Mesendoderm (in vitro differentiated cells): Measurements from ENCODE around the gene CD302.

Source experiments
- DNase-seq: peaks from one replicate; pipeline ENCODE4 v3.0.0; 2013
- H2AK5ac ChIP-seq: 2 replicates; pipeline ENCODE4 v1.6.1; 2013; ENCODE audit warnings: low read length, inconsistent platforms
- H2BK120ac ChIP-seq: 2 replicates; pipeline ENCODE4 v1.6.1; 2013; ENCODE audit warnings: low read depth, mild to moderate bottlenecking, low read length, moderate library complexity, mixed read lengths
- H2BK15ac ChIP-seq: replicated peaks from 2 replicates; pipeline ENCODE4 v1.6.1; 2013; ENCODE audit warnings: low read depth, mild to moderate bottlenecking, moderate library complexity
- H2BK5ac ChIP-seq: 2 replicates; pipeline ENCODE4 v1.6.1; 2013; ENCODE audit warnings: low read length, inconsistent platforms
- H3K18ac ChIP-seq: 2 replicates; pipeline ENCODE4 v1.6.1; 2013; ENCODE audit warnings: mild to moderate bottlenecking, low read length, mixed read lengths
- H3K23ac ChIP-seq: one replicate; pipeline ENCODE4 v1.6.1; 2013; ENCODE audit warnings: low read length
- H3K27ac ChIP-seq: 2 replicates; pipeline ENCODE4 v1.5.1; 2013; ENCODE audit warnings: low read depth, mild to moderate bottlenecking, inconsistent platforms, low read length, moderate library complexity
- H3K27me3 ChIP-seq: 2 replicates; pipeline ENCODE4 v1.6.1; 2013; ENCODE audit warnings: low read length, control low read depth, mild to moderate bottlenecking, inconsistent platforms; ENCODE audit not compliant: insufficient read depth, poor library complexity
- H3K36me3 ChIP-seq: 2 replicates; pipeline ENCODE4 v1.6.1; 2013; ENCODE audit warnings: low read length, inconsistent platforms; ENCODE audit not compliant: control insufficient read depth, insufficient read depth
- H3K4ac ChIP-seq: one replicate; pipeline ENCODE4 v1.6.1; 2013; ENCODE audit warnings: low read depth, mild to moderate bottlenecking, low read length, moderate library complexity
- H3K4me1 ChIP-seq: 2 replicates; pipeline ENCODE4 v1.6.1; 2013; ENCODE audit warnings: low read depth, low read length, inconsistent platforms; ENCODE audit not compliant: control insufficient read depth
- H3K4me2 ChIP-seq: 2 replicates; pipeline ENCODE4 v1.6.1; 2013; ENCODE audit warnings: low read length
- H3K4me3 ChIP-seq: 2 replicates; pipeline ENCODE4 v1.5.1; 2013; ENCODE audit warnings: mild to moderate bottlenecking, low read length
- H3K56ac ChIP-seq: one replicate; pipeline ENCODE4 v1.6.1; 2013; ENCODE audit warnings: low read length
- H3K79me1 ChIP-seq: 2 replicates; pipeline ENCODE4 v1.6.1; 2013; ENCODE audit warnings: low read length, inconsistent platforms
- H3K79me2 ChIP-seq: 2 replicates; pipeline ENCODE4 v1.6.1; 2013; ENCODE audit warnings: mild to moderate bottlenecking, low read length; ENCODE audit not compliant: control insufficient read depth, insufficient read depth
- H3K9ac ChIP-seq: 2 replicates; pipeline ENCODE4 v1.6.1; 2013; ENCODE audit warnings: low read length, inconsistent platforms
- H4K5ac ChIP-seq: one replicate; pipeline ENCODE4 v1.6.1; 2013; ENCODE audit warnings: low read length
- H4K8ac ChIP-seq: one replicate; pipeline ENCODE4 v1.6.1; 2013; ENCODE audit warnings: low read depth, mild to moderate bottlenecking, control low read depth, low read length, moderate library complexity
- WGBS: extraction: QIAGEN DNeasy Blood & Tissue Kit; methylation state at CpG from one replicate; pipeline ENCODE4 v1.1.7; 2013; ENCODE audit warnings: low lambda C conversion rate, missing lambda C conversion rate; ENCODE audit not compliant: insufficient coverage; ENCODE audit errors: extremely low coverage; 5-methylcytosine and 5-hydroxymethylcytosine counted together

The CD302 gene

GRCh38 chr2:159737292-159737916 is 60.6 kb downstream of the CD302 start:
- no peak overlapping the region for H3K18ac ChIP-seq
- no peak for DNase-seq
- H3K27me3 ChIP-seq: no peaks in the 10 kb centered on the region
- H4K8ac ChIP-seq: no peak overlapping the region
- peaks cover 20% of the 10 kb centered on the region for H3K79me1 ChIP-seq
- no peak overlapping the region for H3K23ac ChIP-seq
- H3K4me1 ChIP-seq: no peaks in the 10 kb centered on the region
- WGBS: no CpG with 5 or more reads among the region's 1 CpG
- H3K9ac ChIP-seq: no peak overlapping the region
- H4K5ac ChIP-seq: no peak overlapping the region
- H2BK120ac ChIP-seq: no peak overlapping the region
- H3K4me3 ChIP-seq: no peak overlapping the region
- no peak overlapping the region for H2BK5ac ChIP-seq
- no peak overlapping the region for H3K56ac ChIP-seq
- H3K36me3 ChIP-seq: peaks cover 1% of the 10 kb centered on the region
- H3K4me2 ChIP-seq: no peak overlapping the region
- peaks cover 41% of the 10 kb centered on the region for H3K79me2 ChIP-seq
- no peak overlapping the region for H3K4ac ChIP-seq
- H3K27ac ChIP-seq: no peak overlapping the region
- H2BK15ac ChIP-seq: no peak overlapping the region
- H2AK5ac ChIP-seq: no peak overlapping the region

- H3K36me3 ChIP-seq: peaks cover 1% of the 10 kb centered on the region
These were observed 62.0 kb downstream of the CD302 start for GRCh38 chr2:159736048-159736447.

GRCh38 chr2:159735648-159736047 is 62.4 kb downstream of the CD302 start:
- Histone ChIP-seq H3K18ac (no peak overlapping the region), H3K36me3 (peaks cover 4% of the 10 kb centered on the region), H4K5ac (no peak overlapping the region), H3K23ac (no peak overlapping the region), H3K27ac (no peak overlapping the region), H2BK5ac (no peak overlapping the region), H4K8ac (no peak overlapping the region), H3K4me2 (no peak overlapping the region), H3K79me1 (peaks cover 20% of the 10 kb centered on the region), H2BK15ac (no peak overlapping the region), H3K4me1 (no peaks in the 10 kb centered on the region), H3K79me2 (peaks cover 43% of the 10 kb centered on the region), H3K56ac (no peak overlapping the region), H3K4me3 (no peak overlapping the region), H3K4ac (no peak overlapping the region), H2BK120ac (no peak overlapping the region), H2AK5ac (no peak overlapping the region), H3K27me3 (no peaks in the 10 kb centered on the region), H3K9ac (no peak overlapping the region)
- no CpG with 5 or more reads among the region's 1 CpG for WGBS
- no peak for DNase-seq

More at GRCh38 chr2:159736048-159736447, 62.0 kb downstream of the CD302 start:
- H2AK5ac ChIP-seq: no peak overlapping the region
- no peak for DNase-seq
- no peak overlapping the region for H3K4me2 ChIP-seq
- no peaks in the 10 kb centered on the region for H3K27me3 ChIP-seq
- peaks cover 19% of the 10 kb centered on the region for H3K79me1 ChIP-seq
- H3K4me1 ChIP-seq: no peaks in the 10 kb centered on the region
- H3K9ac ChIP-seq: no peak overlapping the region
- H4K8ac ChIP-seq: no peak overlapping the region
- H3K27ac ChIP-seq: no peak overlapping the region
- peaks cover 41% of the 10 kb centered on the region for H3K79me2 ChIP-seq
- H3K23ac ChIP-seq: no peak overlapping the region
- no CpG with 5 or more reads among the region's 3 CpGs for WGBS
- H3K18ac ChIP-seq: no peak overlapping the region
- no peak overlapping the region for H2BK5ac ChIP-seq
- H2BK120ac ChIP-seq: no peak overlapping the region
- no peak overlapping the region for H3K4me3 ChIP-seq
- H3K4ac ChIP-seq: no peak overlapping the region
- H2BK15ac ChIP-seq: no peak overlapping the region
- H4K5ac ChIP-seq: no peak overlapping the region
- H3K56ac ChIP-seq: no peak overlapping the region

- no peak overlapping the region for H2AK5ac ChIP-seq
- H3K56ac ChIP-seq: no peak overlapping the region
- H3K4ac ChIP-seq: no peak overlapping the region
- no peak overlapping the region for H4K8ac ChIP-seq
- no peak overlapping the region for H3K4me3 ChIP-seq
- H3K79me1 ChIP-seq: peaks cover 4% of the 10 kb centered on the region
- H4K5ac ChIP-seq: no peak overlapping the region
- H3K9ac ChIP-seq: no peak overlapping the region
- no peaks in the 10 kb centered on the region for H3K27me3 ChIP-seq
- WGBS: no CpG with 5 or more reads among the region's 3 CpGs
- no peak for DNase-seq
- H3K79me2 ChIP-seq: peaks cover 56% of the 10 kb centered on the region
- H2BK120ac ChIP-seq: no peak overlapping the region
- H3K27ac ChIP-seq: no peak overlapping the region
- no peak overlapping the region for H2BK5ac ChIP-seq
- no peaks in the 10 kb centered on the region for H3K4me1 ChIP-seq
- peaks cover 3% of the 10 kb centered on the region for H3K36me3 ChIP-seq
- H2BK15ac ChIP-seq: no peak overlapping the region
- no peak overlapping the region for H3K4me2 ChIP-seq
- no peak overlapping the region for H3K18ac ChIP-seq
- no peak overlapping the region for H3K23ac ChIP-seq
These were observed 69.4 kb downstream of the CD302 start for GRCh38 chr2:159728629-159729028.

GRCh38 chr2:159725713-159726112 is 72.3 kb downstream of the CD302 start:
- Histone ChIP-seq H2BK5ac (no peak overlapping the region), H4K8ac (no peak overlapping the region), H2BK15ac (no peak overlapping the region), H3K9ac (no peak overlapping the region), H3K56ac (no peak overlapping the region), H3K27me3 (no peaks in the 10 kb centered on the region), H2AK5ac (no peak overlapping the region), H3K23ac (no peak overlapping the region), H4K5ac (no peak overlapping the region), H2BK120ac (no peak overlapping the region), H3K79me1 (peaks cover under 1% of the 10 kb centered on the region), H3K27ac (no peak overlapping the region), H3K4me3 (no peak overlapping the region), H3K4me1 (no peaks in the 10 kb centered on the region), H3K4ac (no peak overlapping the region), H3K18ac (no peak overlapping the region), H3K79me2 (peaks cover 76% of the 10 kb centered on the region), H3K4me2 (no peak overlapping the region), H3K36me3 (no peaks in the 10 kb centered on the region)
- DNase-seq: no peak
- WGBS: no CpG with 5 or more reads among the region's 3 CpGs
